ENCODE results near the gene WDTC1.
"Not testable (repeated sequence)": the region's sequence is repeated elsewhere in the genome, so short reads cannot be mapped to it uniquely, and the experiment has no call there.

The WDTC1 gene

DNA sequence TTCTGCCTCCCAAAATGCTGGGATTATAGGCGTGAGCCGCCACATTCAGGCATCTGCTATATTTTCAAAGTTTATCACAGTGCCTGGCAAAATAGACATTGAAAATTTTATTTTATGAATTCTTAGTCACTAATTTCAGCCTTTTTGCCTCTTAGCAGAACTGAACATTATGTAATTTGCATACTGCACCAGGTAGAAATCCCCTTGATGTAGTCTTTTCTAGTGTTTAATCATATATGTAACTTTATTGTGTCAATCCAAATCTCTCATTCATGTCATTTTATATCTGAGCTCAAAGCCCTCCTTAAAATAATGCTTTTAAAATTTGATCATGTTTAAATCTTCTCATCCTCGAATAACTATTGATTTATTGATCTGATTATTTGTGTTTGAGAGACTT, 19.2 kb downstream of the WDTC1 start:
- DNase-seq (ENCODE audit: low spot score) = no peak

DNA sequence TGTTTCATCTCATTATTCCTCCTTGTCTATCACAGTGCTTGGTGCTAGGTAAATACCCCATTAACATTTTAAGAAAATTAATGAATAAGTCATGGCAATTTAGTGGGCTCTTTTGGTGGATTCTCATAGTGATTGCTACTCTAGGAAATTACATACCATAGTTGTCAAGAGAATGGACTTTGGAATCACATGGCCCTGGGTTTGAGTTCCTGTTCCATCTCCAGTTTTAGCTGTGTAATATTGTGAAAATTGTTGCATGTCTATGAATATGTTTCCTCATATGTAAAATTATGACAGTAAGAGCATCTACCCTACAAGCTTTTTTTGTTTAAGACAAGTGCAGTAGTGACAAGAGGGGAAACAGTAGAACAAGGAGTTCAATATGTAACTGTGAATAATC, 20.7 kb downstream of the WDTC1 start:
- DNase-seq (ENCODE audit: low spot score) = no peak

DNA sequence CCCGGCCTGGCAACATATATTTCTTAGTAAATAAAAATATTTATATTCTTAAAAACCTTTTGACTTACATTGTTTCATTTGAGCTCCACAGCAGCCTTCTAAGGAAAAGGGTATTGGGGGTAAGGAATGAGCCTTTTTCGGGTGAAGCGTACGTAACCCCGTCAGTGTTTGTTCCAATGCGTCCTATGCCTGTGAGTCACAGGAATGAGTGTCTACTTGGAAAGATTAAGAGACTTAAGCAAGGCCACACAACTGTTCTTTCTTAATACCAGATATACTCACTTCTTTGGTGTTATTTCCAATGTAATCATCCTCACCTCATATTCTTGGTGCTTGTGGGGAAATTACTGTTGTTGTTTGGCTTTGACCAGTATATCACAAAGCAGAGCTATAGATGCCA, 22.7 kb downstream of the WDTC1 start:
- no peak for DNase-seq (ENCODE audit: low spot score)

DNA sequence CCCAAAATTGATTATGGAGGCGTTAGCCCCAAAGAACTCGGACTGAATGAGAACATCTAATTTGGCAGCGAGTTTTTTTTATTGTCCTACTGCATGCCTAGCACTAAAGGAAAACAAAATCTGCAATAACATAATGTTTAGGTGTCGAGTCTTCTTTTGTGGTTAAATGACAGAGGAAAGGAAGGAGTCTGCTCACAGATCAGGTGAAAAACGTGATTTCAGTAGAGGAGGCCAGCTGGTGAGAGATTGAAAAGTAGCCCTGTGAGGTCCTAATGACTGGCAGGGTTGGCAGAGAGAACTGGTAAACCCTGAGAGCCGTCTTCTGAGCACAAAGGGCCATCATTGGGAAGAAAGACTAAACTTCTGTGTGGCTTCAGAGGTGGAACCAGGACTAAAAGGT, 24.2 kb downstream of the WDTC1 start:
- no peak for DNase-seq (ENCODE audit: low spot score)

DNA sequence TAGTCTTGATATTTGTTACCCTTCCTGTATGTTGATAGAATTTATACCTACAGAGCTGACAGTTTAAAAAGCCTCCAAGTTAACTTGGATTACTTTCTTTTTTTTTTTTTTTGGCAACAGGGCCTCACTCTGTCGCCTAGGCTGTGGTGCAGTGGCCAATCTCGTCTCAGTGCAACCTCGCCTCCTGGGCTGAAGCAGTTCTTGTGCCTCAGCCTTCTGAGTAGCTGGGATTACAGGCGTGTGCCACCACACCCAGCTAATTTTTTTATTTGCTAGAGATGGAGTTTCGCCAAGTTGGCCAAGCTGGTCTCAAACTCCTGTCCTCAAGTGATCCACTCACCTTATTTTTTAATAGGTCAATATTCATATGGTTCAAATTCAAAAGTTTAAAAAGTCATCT, 32.7 kb downstream of the WDTC1 start:
- DNase-seq (ENCODE audit: low spot score) = no peak

DNA sequence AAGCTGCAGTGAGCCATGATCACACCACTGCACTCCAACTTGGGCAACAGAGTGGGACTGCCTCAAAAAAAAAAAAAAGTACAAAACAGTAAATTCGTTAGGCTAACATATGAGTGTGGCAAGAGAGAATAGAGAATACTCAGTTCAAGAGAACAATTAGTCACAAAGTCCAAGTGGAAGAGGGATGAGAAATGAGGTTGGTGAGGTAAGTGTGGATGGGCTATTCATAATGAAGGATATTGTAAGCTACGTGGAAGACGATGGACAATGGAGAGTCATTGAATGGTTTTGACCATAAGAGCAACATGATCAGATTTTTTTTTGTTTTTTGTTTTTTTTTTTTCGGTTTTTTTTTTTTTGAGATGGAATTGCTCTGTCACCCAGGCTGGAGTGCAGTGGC, 34.8 kb downstream of the WDTC1 start:
- DNase-seq (ENCODE audit: low spot score) = no peak

DNA sequence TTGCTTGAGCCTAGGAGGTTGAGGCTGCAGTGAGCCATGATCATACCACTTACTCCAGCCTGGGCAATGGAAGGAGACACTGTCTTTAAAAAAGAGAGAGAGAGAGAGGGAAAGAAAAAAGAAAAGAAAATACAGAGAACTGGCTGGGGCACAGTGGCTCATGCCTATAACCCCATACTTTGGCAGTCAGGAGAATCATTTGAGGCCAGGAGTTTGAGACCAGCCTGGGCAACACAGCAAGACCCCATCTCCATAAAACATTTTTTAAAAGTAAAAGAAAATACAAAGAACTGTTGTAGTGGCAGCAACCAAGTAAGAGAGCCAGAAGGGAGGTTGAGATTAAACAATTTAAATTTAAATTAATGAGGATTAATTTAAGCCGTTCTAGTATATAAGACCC, 39.8 kb downstream of the WDTC1 start:
- no peak for DNase-seq (ENCODE audit: low spot score)

DNA sequence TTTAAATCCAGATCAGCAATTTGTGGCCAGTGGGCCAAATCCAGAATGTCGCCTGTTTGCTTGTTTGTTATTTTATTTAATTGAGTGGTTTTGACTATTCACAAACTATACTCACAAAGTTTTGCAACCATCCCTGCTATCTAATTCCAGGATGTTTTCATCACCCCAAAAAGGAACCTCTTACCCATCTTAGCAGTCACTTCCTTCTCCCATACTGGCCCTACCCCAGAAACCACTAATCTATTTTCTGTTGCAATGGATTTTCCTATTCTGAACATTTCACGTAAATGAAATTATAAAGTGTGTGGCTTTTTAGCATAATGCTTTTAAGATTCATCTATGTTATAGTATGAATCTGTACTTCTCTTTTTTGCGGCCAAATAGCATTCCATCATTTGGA, 41.3 kb downstream of the WDTC1 start:
- no peak for DNase-seq (ENCODE audit: low spot score)

DNA sequence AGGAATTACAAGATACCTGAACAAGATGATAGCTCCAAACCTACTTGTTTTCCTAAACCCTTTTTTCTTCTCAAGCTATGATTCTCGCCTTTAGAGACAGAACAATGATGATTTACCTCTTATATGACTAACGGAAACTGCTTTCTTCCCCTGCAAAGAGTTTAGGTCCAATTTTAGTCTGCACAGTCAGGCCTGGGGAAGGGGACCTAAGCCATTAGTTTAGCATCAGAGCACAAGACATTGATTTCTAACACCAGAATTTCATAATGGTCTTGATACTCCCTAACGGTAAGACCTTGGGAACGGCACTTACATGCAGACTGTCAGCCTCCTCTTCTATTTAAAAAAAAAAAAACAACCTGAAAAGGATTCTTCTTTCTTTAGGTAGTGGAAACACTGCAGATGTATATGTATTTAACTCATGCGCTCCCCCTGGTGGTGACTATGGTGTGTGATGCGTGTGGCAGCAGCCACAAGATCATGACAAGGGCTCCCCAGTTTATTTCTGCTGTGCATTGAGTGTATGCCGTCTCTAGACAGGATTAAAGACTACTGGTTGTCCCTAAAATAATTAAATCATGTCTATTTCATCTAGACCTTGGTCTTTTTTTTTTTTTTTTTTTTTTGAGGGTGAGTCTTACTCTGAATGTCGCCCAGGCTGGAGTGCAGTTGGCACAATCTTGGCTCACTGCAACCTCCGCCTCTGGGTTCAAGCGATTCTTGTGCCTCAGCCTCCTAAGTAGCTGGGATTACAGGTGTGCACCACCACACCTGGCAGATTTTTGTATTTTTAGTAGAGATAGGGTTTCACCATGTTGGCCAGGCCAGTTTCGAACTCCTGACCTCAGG, 50.2 kb downstream of the WDTC1 start:
- peak; percentile 81 for DNase-seq (ENCODE audit: low spot score)

DNA sequence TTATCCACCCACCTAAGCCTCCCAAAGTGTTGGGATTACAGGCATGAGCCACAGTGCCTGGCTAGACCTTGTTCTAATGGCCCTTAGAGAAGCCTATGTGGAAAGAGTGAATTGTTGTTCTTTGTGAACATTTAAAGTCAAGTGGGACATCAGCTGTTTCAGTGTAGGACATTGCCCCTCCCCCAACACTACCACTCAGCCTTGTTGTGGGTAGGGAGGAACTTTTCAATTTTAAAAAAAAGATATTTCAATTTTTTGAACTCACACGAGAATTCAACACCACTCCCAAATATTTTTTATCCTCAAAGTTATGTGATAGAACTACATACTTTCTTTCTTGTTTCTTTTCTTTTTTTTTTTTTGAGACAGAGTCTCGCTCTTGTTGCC, 50.8 kb downstream of the WDTC1 start:
- DNase-seq (ENCODE audit: low spot score) = no peak

DNA sequence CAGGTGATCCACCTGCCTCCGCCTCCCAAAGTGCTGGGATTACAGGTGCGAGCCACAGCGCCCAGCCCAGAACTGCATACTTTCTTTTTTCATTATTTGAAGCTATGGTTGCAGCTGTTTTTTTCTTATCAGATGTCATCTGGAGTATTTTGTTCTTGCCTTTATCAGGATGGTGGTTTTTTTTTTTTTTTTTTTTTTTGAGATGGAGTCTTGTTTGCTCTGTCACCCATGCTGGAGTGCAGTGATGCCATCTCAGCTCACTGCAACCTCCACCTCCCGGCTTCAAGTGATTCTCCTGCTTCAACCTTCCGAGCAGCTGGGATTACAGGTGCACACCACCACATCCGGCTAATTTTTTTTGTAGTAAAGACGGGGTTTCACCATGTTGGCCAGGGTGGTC, 51.4 kb downstream of the WDTC1 start:
- not testable (repeated sequence) for DNase-seq (ENCODE audit: low spot score)

DNA sequence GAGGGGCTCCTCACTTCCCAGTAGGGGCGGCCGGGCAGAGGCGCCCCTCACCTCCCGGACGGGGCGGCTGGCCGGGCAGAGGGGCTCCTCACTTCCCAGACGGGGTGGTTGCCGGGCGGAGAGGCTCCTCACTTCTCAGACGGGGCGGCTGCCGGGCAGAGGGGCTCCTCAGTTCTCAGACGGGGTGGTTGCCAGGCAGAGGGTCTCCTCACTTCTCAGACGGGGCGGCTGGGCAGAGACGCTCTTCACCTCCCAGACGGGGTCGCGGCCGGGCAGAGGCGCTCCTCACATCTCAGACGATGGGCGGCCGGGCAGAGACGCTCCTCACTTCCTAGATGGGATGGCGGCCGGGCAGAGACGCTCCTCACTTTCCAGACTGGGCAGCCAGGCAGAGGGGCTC, 54.7 kb downstream of the WDTC1 start:
- DNase-seq (ENCODE audit: low spot score) = not testable (repeated sequence)

DNA sequence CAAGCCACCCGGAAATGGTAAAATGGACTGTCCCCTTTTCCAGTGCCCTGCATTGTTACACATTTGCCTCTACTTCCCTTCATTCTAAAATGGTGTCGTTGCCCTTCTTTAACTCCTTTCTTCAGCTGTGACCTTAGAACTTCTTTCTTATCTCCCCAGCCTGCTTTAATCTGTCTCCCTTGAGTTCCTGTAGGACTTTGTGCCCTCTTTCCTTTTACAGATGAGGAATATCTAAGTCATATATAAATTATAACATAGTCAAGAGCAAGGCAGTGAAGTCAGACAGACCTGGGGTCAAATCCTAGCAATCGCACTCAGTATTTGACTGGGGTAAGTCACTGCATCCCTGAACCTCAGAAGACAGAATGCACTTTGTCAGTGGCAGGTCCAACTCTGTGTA, 56.1 kb downstream of the WDTC1 start:
- no peak for DNase-seq (ENCODE audit: low spot score)

DNA sequence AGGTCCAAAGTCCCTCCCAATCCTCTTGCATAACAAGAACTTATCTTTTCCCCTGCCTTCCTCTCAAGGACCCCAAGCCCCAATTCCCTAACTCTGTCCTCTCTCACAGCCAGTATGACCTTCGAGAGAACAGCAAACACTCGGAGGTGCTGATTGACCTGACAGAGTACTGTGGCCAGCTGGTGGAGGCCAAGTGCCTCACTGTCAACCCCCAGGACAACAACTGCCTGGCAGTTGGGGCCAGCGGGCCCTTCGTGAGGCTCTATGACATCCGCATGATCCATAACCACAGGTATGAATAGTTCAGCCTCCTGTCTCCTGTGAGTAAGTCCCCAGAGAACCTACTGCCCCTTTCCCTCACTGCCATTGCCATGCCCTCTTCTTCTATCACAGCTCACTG, 57.7 kb downstream of the WDTC1 start:
- no peak for DNase-seq (ENCODE audit: low spot score)

DNA sequence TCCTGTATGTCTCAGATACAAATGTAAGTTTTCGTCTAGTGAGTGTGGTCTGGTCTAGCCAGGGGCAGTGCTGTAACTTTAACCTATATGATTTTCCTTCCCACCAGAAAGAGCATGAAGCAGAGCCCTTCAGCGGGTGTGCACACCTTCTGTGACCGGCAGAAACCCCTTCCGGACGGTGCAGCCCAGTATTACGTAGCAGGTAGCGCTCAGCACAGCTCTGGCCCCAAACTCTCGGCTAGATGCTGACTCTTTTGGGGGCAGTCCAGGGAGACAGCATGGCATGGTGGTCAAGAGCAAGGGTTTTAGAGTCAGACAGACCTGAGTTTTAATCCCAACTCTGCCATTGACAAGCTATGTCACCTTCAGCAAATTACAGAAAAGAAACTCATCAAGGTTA, 59.5 kb downstream of the WDTC1 start:
- DNase-seq (ENCODE audit: low spot score) = no peak

DNA sequence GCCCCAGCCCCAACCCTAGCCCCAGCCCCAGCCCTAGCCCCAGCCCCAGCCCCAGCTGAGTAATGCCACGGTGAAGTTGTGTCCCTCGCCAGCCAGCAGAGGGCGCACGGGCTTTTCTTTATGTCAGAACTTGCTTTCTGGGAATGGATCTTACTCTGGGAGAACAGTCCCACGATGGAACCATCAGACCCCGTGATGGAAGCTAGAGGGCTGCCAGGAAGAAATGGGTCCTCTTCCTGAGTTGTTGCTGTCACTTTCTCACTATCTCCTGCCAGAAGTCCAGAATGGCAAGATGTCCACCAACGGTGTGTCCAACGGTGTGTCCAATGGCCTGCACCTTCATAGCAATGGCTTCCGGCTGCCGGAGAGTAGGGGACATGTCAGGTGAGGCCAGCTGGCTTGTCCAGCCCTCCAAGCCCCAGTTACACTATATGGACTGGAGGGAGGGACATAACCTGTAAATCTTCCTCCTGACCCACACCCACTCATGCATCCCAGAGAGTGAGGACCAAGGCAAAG, 62.4 kb downstream of the WDTC1 start:
- peak; percentile 42 for DNase-seq (ENCODE audit: low spot score)

DNA sequence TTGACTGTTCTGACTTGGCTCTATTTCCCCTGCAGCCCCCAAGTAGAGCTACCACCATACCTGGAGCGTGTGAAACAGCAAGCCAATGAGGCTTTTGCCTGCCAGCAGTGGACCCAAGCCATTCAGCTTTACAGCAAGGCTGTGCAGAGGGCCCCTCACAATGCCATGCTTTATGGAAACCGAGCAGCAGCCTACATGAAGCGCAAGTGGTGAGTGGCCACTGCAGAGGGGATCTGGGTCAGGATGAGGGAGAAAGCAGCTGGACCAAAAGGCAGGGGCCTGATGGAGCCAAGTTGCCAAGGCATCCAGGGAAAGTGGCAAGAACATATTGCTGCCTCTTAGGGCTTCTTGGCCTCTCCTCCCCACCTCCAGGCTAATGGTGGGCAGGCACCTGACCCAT, 63.5 kb downstream of the WDTC1 start:
- no peak for DNase-seq (ENCODE audit: low spot score)

DNA sequence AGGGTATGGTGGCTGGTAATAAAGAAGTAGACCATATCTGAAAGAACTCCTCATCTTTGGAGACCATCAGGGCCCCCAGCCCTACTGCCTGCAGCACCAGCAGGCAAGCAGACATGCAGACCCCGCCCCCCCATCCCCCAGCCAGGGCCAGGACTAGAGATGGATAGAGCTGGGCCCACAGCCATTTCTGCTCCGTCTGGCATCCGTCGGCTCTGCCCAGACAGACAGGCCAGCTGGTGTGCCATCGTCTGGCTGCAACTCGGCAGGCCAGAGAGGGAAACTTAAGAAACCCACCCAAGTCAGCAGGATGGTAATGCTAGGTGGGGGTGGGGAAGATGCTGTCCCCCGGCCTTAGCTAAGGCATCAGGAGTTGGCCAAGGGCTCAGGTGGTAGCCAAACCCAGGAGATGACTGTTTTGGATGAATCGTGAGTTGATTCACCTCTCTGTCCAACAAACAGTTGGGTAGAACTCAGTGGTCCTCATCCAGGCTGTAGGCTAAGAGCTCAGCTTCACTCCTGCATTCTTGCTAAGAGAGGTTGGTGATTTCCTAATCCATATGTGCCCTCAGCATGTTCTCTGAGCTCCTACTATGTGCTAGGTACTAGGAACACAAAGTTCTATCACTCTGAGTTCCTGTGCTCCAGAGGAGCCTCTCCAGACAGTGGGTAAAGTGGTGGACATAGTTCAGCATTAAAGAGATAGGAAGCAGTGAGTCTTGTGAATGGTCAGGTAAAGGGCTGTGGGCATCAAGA, 64.4 kb downstream of the WDTC1 start:
- DNase-seq (ENCODE audit: low spot score) = no peak

DNA sequence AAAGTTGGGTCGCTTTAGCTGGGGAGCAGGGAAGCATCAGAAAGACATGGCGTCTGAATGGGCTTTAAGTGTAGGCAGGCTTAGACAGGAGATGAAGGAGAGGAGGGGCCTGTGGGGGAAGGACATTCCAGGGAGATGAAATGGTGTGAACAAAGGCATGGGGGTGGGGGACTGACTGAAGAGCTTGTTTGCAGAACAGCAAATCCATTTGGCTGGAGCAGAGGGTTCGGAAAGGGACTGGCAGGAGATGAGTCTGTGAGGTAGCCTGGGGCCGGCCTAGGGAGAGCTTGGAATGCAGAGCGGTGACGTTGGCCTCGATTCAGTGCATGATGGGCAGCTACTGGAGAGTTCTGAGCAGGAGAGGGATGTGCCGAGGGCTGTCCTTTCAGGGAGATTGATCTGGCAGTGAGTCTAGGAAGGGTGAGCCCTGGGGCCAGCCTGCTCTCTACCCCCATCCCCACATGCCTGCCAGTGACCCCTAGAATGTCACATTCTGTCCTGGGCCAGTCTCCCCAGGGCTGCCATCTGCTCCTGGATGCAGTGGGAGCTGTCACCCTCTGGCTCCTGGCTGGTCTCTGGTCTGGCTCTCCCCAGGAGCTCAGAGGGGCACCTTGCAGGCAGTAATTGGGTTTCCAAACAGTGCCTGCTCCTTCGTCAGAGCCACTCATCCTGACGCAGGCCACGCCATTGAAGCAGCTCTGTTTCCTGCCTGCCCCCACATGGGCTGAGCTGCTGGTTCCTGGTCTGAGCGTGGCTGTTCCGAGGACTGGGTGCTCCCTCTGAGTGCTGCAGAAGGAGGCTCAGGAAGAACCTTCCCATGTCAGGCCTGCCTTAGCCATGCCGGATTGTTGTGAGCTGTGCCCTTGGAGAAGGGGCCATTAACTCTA, 65.2 kb downstream of the WDTC1 start:
- DNase-seq (ENCODE audit: low spot score) = peak; percentile 60

DNA sequence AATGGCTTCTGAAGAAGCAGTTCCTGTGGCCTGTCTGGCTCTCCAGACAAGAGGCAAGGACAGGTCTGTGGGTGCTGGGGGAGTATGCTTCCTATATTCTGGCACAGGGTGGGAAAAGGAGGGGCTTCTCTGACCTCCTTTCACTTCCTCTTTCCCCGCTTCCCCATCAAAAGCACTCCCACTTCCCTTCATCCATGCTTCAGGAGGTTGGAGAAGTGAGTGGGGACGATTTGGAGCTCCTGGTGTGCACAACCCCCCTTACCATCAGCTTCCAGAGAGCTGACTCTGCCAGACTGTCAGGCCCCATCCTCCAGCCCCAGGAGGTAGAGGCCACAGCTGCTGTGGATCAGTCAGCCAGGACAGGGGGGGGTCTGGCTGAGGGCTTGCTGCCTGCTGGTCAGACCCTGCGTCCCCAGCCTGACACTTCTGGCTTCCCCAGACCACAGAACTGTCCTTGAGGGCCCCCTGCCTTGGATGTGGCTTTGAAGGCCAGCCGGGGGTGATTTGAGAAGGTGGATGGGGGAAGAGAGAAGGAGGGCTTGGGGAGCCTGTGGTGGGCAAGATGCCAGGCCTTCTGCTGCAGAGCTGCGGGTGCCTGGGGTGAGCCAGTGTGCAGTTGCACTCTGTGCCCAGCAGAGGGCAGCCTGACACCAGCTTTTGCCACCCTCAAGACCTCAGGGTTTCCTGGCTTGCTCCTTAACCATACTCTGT, 66.1 kb downstream of the WDTC1 start:
- DNase-seq (ENCODE audit: low spot score) = peak; percentile 89

DNA sequence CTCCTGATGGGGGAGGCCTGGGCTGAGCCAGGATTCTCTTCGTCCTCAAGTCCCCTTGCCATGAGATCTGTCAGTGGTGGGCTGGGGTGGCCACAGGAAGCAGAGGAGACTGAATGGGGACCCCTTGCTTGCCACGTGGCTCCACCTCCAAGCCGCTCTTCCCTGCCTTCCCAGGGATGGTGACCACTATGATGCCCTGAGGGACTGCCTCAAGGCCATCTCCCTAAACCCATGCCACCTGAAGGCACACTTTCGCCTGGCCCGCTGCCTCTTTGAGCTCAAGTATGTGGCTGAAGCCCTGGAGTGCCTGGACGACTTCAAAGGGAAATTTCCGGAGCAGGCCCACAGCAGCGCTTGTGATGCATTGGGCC, 66.6 kb downstream of the WDTC1 start:
- DNase-seq (ENCODE audit: low spot score) = no peak

Data from pons (tissue), 1 donor.